ENCODE data around the gene NOX5. TPM values are rescaled to one million over a fixed set of nuclear protein-coding genes. Genes with fewer than 3 reads are reported as not detected.

Gene NOX5
- polyA plus RNA-seq, 1 donor from 2014 or later, result not detected

- no peak overlapping the region for H3K27ac ChIP-seq (ENCODE audit: low read length)
- H3K36me3 ChIP-seq (ENCODE audit: insufficient read depth, low read length), result no peaks in the 10 kb centered on the region
- no peak overlapping the region for H3K4me3 ChIP-seq (ENCODE audit: low read length)
Observed at GRCh38 chr15:69090197-69090948, 75.9 kb downstream of the NOX5 start.

GRCh38 chr15:69091654-69092053 is 77.2 kb downstream of the NOX5 start:
- Histone ChIP-seq H4K20me1 (ENCODE audit: insufficient read depth) (no peaks in the 10 kb centered on the region), H3K4me2 (ENCODE audit: low read length) (no peak overlapping the region), H3K9me2 (ENCODE audit: insufficient read depth, low read length) (no peaks in the 10 kb centered on the region), H3F3A (ENCODE audit: insufficient read depth, low read length, poor library complexity, severe bottlenecking) (no peaks in the 10 kb centered on the region), H3K36me3 (ENCODE audit: insufficient read depth, low read length) (no peaks in the 10 kb centered on the region), H2AFZ (ENCODE audit: low read depth, low read length) (no peak overlapping the region), H3K27ac (ENCODE audit: low read length) (no peak overlapping the region), H3K79me2 (replicated peaks; ENCODE audit: insufficient read depth, low read length) (no peaks in the 10 kb centered on the region), H3K4me3 (ENCODE audit: low read length) (no peak overlapping the region), H3K9me3 (ENCODE audit: low read length) (no peaks in the 10 kb centered on the region), H3K9ac (ENCODE audit: low read length) (no peak overlapping the region), H3K27me3 (ENCODE audit: insufficient read depth, low read depth, low read length) (peaks cover 22% of the 10 kb centered on the region)
- TF ChIP-seq POLR2AphosphoS5 (IDR thresholded peaks at IDR 0.05) (no peak), RAD21 (conservative IDR thresholded peaks at IDR 0.05) (no peak)

More at GRCh38 chr15:69090197-69090948, 75.9 kb downstream of the NOX5 start:
- H3K9me2 ChIP-seq (ENCODE audit: insufficient read depth, low read length), result no peaks in the 10 kb centered on the region
- TF ChIP-seq POLR2AphosphoS5 (IDR thresholded peaks at IDR 0.05) (no peak), RAD21 (conservative IDR thresholded peaks at IDR 0.05) (no peak), EP300 (conservative IDR thresholded peaks at IDR 0.05; ENCODE audit: poor library complexity, severe bottlenecking) (peak; percentile 15), EZH2 (IDR thresholded peaks at IDR 0.05; ENCODE audit: borderline replicate concordance, insufficient read depth, low read length, poor library complexity, severe bottlenecking) (no peak)
- no peaks in the 10 kb centered on the region for H4K20me1 ChIP-seq (ENCODE audit: insufficient read depth)
- H3K4me2 ChIP-seq (ENCODE audit: low read length), result no peak overlapping the region
- H3K79me2 ChIP-seq (replicated peaks; ENCODE audit: insufficient read depth, low read length), result no peaks in the 10 kb centered on the region
- no peaks in the 10 kb centered on the region for H3F3A ChIP-seq (ENCODE audit: insufficient read depth, low read length, poor library complexity, severe bottlenecking)
- no peaks in the 10 kb centered on the region for H3K9me3 ChIP-seq (ENCODE audit: low read length)
- no peak overlapping the region for H2AFZ ChIP-seq (ENCODE audit: low read depth, low read length)
- H3K27me3 ChIP-seq (ENCODE audit: insufficient read depth, low read depth, low read length), result peaks cover 24% of the 10 kb centered on the region
- no peak overlapping the region for H3K9ac ChIP-seq (ENCODE audit: low read length)

- H3K9me3 ChIP-seq (ENCODE audit: low read length), result no peaks in the 10 kb centered on the region
Observed at GRCh38 chr15:69092159-69092558, 77.7 kb downstream of the NOX5 start.

More at GRCh38 chr15:69092159-69092558, 77.7 kb downstream of the NOX5 start:
- H4K20me1 ChIP-seq (ENCODE audit: insufficient read depth), result no peaks in the 10 kb centered on the region
- no peak overlapping the region for H2AFZ ChIP-seq (ENCODE audit: low read depth, low read length)
- H3K79me2 ChIP-seq (replicated peaks; ENCODE audit: insufficient read depth, low read length), result no peaks in the 10 kb centered on the region
- no peaks in the 10 kb centered on the region for H3K36me3 ChIP-seq (ENCODE audit: insufficient read depth, low read length)
- no peak overlapping the region for H3K4me2 ChIP-seq (ENCODE audit: low read length)
- H3K9me2 ChIP-seq (ENCODE audit: insufficient read depth, low read length), result no peaks in the 10 kb centered on the region
- no peak overlapping the region for H3K4me3 ChIP-seq (ENCODE audit: low read length)
- H3K27me3 ChIP-seq (ENCODE audit: insufficient read depth, low read depth, low read length), result peaks cover 20% of the 10 kb centered on the region
- H3K9ac ChIP-seq (ENCODE audit: low read length), result no peak overlapping the region
- no peaks in the 10 kb centered on the region for H3F3A ChIP-seq (ENCODE audit: insufficient read depth, low read length, poor library complexity, severe bottlenecking)
- TF ChIP-seq EP300 (conservative IDR thresholded peaks at IDR 0.05; ENCODE audit: poor library complexity, severe bottlenecking), result no peak
- no peak for TF ChIP-seq CTCF (IDR thresholded peaks at IDR 0.05; ENCODE audit: poor library complexity, severe bottlenecking)
- TF ChIP-seq REST (IDR thresholded peaks at IDR 0.05; ENCODE audit: borderline replicate concordance), result no peak
- TF ChIP-seq TAF1 (IDR thresholded peaks at IDR 0.05; ENCODE audit: low read depth), result no peak
- TF ChIP-seq EZH2 (IDR thresholded peaks at IDR 0.05; ENCODE audit: borderline replicate concordance, insufficient read depth, low read length, poor library complexity, severe bottlenecking), result no peak
- TF ChIP-seq POLR2AphosphoS5 (IDR thresholded peaks at IDR 0.05), result no peak
- TF ChIP-seq SMC3 (conservative IDR thresholded peaks at IDR 0.05; ENCODE audit: poor library complexity), result no peak
- no peak for TF ChIP-seq MXI1 (conservative IDR thresholded peaks at IDR 0.05; ENCODE audit: poor library complexity, severe bottlenecking)
- no peak for TF ChIP-seq RAD21 (conservative IDR thresholded peaks at IDR 0.05)
- no peak overlapping the region for H3K27ac ChIP-seq (ENCODE audit: low read length)
